Stimulated activated CD4-positive, alpha-beta T cell treated with anti-CD3 and anti-CD28 coated beads, Interleukin-4, amount 100 ng/mL, for 48 hours (primary cell): ENCODE data around the gene PPM1L.
A peak's percentile ranks its signal among the peaks of the same experiment; 100 is the strongest.

Experiments used
- DNase-seq, 2 donors: peaks; one replicate each; pipeline ENCODE4 v3.0.0-alpha.2; 2020; ENCODE audit warnings: low read depth in 2 of 2

Gene PPM1L

DNA sequence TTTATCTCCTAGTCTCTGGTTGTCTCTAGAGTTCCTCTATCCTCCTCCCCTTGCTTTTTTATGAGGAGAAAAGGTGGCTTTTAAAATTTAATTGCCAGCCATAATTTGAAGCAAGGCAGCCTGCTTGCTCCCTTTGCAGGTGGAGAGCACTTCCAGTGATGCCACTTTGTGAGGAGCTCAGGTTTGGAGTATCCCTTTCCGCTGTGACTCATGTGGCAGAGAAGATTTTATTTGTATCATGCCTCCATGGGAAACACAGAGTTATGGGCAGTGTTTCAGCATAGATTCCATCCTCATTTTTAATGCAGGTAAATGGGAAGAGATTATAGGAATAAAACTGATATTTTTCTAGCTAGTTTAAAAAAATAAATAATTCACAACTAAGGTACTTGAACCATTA is 7.0 kb downstream of the PPM1L start:
- no peak for DNase-seq

DNA sequence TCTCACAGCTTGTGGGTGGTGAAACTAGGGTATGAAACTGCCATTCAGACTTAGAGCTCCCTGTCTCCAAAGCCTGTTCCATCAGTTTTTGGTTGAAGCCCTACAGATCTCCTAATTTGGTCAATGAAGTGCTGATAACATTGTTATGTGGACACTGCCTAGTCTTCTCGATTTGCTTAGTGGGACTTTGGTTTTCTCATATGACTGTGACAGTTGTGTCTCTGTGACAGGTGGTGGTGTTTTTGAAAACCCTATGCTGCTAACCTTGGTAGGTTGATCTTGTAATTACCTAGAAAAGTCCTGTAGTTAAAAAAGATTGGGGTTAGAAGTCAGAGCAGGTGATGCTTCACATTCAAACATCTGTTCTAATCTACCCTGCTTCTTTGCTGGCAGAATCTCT is 9.2 kb downstream of the PPM1L start:
- DNase-seq, result no peak

DNA sequence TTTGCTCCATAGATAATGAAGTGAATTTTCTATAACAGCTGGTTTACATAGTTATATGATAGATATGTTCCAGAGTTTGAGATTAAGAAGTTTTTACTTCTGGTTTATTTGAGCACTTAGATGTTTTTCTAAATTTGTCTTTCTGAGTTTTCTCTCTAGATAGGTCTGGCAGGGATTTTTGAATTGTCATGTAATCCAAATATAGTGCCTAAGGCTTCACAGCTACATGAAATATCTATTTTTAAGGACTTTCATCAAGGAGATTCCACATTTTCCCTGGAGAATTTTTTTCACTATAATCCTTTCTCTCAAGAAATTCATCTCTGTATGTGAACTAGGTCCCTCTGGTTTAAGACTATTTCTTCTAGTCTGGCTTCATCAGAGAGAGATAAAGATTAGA is 12.0 kb downstream of the PPM1L start:
- DNase-seq, result no peak

DNA sequence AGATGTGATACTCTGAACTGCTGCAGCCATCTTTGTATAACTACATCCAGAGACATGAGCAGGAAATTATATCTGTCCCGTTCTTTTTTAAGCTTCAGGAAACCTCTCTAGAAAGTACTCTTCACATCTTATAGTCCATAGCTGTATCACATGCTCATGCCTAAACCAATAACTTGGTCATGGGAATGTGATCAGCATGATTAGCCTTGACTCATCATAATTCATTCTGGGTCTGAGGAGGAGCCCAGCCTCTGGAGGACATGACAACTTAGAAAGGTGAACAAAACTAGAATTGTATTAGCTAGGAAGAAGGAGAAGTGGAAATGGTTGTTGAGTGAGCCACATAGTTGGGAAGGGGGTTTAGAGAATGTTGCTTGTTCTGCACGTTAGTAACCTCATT is 12.9 kb downstream of the PPM1L start:
- no peak for DNase-seq

DNA sequence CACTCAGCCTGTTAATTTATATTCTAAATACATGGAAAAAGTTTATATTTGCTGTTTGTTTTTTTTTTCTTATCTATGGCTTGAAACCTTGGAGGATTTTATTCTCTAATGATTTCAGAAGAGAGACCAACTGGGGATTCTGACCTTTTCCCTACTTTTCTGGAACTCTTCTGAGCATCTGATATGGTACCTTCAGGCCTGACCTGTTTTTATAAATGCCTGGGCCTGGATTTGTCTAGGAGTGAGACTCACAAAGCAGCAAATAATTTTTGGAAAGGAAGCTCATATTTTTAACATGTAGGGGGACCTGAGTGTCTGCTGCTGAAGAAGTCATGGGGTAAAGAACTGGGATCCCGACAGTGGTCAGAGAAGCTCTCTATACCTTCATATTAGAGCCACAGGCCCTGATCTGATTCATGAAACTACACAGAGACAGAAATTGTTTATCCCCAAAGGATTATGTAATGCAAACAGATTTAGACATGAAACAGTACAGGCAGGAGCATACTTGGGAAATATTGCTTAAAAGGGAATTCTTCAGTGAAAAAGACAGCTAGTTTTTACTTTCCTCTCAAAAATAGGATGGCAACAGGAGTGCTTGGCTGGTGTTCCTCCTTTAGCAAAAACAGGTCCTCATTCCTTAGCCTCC is 15.9 kb downstream of the PPM1L start:
- no peak for DNase-seq

DNA sequence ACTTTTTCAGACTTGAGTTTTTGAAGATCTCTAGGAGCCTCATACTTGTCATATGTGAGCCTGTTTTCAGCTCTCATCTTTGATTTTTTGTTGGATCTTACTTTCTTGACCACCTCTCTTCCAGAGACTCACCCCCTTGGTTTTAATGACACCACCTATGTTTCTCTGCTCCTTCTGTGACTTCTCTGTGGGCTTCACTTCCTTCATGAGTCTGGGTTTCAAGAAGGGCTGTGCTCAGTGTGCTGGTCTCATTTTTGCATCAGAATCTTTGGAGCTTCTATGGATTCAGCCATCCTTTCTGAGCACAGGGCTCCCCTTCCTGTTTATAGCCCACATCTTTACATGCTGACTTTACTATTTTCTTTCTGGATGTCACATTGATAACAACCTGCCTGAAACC is 17.7 kb downstream of the PPM1L start:
- DNase-seq, result no peak

DNA sequence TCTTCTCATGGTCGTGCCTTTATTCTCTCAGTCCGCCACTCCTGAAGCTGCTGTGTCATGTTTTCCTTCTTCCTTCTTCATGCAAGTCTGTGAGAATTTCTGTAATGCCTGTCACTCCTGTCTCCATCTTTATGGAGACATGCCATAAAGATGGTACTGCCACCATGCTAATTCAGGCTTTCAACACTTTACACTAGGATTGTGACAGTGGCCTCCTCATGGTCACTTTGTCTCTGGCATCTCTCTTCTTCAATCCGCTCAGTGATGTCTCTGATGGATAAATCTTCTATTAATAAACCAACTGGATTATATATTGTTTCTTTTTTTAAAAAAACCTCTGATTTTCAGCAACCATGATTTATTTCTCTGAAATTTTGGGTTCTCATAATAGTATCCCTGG is 18.1 kb downstream of the PPM1L start:
- DNase-seq, result no peak

DNA sequence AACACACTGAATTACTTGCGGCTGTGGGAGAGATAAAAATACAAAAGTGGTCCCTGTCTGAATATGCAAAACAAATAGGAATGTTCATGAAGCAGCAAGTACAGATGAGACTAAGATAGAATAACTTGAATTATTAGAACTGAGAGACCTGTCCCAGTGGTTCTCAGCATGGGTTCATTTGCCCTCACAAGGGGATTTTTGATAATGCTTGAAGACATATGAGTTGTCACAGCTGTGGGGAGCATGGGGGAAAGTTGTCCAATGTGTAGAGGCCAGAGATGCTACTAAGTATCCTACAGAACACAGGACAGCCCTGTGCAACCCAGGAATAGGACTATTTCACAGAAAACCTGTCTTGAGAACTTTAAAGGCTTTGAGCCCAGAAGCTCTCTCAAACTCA is 22.4 kb downstream of the PPM1L start:
- DNase-seq, result no peak

DNA sequence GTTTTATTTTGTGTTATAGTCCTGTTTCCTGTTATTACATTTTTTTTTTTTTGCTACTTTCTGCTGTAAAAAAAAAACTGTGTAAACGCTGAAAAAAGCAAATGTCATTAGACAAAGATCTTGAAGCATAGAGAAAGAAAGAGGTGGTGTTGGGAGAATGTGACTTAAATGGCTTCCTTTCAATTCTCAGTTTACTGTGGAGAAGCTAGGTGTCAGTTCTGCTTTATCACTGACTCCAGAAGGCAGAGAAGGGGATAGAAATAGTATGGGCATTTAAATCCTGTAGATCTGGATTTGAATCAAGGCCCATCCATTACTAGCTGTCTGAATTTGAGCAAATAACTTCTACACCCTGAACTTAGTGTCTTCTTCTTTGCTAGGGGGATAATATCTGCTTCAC is 23.0 kb downstream of the PPM1L start:
- no peak for DNase-seq

DNA sequence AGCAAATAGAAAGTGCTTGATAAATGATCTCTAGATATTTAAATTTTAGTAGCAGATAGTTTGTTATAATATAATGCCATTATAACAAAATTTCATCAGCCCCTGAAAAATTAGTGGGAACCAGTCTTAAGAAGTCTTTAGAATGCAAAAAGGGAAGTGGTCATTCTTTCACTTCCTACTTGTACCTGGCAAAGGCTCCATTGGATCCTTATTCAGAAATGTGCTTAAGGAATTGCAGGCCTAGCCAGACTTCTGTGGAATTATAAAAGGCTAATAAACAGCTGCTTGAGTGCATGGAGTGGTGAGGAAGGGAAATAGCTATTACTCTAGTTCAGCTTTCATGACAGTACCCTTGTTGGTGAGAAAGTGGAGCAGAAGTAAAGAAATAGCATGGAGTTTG is 24.2 kb downstream of the PPM1L start:
- no peak for DNase-seq

DNA sequence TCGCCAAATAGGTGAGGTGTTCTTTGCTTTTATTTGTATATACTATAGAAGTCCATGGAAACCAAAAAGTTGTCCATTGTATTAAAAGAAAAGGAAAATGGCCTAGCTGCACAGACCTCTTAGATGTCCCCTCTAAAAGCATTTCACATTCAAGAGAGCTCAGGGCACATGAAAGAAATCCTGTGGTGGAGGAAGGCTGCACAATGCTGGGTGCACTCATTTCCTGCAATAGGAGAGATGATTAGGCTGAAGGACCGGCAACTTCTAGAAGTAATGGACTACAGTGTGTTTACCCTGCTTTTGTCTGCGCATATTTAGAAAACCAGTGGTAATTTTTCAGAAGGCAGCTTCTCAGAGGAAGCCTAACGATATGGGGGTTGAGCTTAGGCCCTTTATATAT is 25.4 kb downstream of the PPM1L start:
- no peak for DNase-seq

DNA sequence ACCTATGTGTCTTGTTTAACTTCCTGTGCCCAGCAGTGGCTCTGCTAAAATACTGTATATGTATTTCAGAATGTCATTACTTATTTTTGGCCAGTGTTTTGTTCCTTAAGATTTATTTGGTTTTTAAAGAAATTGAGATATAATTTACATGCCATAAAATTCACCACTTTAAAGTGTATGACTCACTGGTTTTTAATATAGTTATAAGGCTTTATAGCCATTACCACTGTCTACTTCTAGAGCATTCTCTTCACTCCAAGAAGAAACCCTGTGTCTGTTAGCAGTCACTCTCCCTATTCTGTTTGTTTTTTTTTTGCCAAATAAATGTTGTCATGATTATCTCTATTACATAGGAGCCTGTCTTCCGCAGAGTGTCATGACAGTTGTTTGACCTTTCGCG is 25.8 kb downstream of the PPM1L start:
- DNase-seq, result no peak

DNA sequence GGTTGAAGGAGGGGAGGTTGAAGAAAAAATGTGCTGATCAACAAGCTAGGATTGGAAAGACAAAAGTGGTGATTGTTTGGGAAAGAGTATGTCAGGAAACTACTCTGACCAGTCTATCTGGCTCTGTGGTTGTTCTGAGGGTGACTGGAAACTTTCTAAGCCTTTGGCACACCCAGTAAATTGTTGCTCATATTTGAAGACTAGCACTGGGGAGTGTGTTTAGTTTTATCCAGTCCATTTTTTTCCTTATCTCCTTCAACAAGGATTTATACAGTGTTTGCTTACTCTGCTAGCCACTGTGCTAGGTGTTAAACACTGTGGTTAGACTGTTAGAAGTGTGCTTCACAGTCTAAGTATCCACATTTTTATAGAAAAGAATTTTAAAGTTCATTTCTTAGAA is 28.8 kb downstream of the PPM1L start:
- DNase-seq, result no peak

DNA sequence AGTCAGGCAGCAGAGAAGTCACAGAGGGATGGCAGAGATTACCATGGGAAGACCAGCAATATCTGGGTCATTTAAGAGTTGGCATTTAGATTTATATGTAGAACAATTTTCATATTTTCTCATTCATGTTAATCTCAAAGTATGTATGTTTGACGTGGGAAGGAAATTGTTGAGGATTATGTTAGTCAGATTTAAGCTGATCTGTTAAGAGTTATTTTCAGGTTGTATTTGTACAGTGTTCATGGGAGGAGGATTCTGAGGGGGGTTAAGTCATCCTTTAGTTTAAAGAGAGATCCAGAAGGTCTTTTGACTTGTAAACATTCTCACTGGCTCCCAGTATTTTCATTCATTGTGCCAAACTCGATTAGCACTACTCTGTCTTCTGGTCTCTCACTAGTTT is 34.7 kb downstream of the PPM1L start:
- DNase-seq, result no peak

DNA sequence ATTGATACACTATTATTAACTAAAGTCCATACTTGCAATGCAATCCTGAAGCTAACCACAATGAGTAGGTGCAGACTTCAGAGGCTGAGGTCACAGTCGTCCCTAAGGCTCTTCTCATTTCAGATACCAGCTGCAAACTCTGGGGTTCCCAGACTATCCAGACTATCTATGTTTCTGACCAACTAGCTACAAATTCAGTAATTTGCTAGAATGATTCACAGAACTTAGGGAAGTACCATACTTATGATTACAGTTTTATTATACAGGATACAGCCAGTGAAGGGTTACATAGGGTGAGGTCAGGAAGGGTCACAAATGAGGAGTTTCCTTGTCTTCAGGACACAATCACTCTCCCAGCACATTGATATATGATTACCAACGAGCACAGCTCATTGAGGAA is 36.5 kb downstream of the PPM1L start:
- no peak for DNase-seq

DNA sequence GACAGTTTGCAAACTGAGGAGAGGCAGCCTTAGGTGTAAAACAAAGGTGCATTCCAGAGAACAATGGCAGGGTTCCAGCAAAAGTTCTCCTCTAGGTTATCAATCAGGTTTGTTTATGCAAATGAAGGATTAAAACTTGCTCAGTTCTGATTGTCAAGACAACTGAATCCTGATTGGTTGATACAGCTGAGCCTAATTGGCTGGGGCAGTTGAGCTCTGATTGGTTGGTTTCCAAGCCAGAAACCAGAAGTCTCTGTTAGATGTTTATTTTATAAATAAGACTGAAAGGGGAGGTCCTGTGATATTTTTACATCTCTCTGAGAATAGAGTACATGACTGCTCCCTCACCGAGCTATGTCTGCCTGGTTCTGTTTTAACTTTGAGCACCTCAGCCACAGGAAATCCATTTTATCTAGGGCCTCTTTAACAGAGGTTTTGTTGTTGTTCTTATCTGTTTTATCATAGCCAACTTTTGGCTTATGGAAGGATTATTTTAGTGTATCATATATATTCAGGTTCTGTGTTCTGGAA is 37.8 kb downstream of the PPM1L start:
- no peak for DNase-seq

DNA sequence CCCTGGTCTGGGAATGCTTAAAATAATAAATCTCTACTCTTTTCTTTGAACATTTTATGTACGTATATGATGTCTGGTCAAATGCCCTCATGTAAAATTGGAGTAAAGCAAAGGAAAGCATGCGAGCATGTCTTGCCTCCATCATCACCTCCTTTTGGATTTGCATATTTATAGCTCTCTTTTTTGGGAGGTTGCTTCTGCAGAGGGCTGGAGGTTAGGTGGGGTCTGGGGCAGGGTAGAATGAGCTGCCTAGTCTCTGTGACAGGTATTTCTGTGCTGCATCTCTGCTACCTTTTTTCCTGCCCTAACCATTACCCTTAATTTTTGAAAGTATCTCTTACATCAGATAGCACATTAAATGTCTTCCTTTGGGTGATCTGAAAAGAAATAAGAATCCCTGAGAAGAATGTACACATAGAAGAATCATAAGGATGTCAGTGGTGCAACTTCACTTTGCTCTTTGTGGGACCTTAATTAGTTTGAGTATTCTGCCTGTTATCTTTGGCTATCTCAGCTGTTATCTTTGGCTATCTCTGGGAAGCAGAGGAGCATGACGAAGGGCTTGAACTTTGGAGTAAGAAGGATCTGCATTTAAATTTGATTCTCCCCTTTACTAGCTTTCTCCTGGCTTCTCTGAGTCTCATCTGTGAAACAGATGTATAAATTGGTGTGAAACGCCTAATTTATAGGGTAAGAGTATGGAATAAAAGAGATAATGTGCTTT is 40.2 kb downstream of the PPM1L start:
- no peak for DNase-seq

DNA sequence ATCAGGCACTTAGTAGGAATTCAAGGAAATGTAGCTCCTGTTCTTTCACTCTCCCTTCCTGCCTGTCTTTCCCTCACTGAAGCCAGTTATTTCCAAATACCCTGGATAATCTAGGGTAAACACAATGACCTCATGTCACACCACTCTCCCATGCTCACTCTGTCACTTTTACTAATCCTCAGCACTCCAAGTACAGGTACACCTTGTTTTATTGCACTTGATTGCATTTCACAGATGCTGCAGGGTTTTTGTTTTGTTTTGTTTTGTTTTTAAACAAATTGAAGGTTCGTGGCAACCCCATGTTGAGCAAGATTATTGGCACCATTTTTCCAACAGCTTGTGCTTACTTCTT is 40.8 kb downstream of the PPM1L start:
- DNase-seq, result no peak

DNA sequence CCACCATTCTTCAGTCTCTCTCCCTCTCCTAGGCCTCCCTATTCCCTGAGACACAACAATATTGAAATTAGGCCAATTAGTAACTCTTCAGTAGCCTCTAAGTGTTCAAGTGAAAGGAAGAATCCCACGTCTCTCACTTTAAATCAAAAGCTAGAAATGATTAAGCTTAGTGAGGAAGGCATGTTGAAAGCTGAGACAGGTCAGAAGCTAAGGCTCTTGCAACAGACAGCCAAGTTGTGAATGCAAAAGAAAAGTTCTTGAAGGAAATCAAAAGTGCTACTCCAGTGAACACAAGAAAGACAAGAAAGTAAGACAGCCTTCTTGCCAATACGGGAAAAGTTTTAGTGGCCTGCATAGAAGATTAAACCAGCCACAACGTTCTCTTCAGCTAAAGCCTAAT is 41.3 kb downstream of the PPM1L start:
- no peak for DNase-seq

DNA sequence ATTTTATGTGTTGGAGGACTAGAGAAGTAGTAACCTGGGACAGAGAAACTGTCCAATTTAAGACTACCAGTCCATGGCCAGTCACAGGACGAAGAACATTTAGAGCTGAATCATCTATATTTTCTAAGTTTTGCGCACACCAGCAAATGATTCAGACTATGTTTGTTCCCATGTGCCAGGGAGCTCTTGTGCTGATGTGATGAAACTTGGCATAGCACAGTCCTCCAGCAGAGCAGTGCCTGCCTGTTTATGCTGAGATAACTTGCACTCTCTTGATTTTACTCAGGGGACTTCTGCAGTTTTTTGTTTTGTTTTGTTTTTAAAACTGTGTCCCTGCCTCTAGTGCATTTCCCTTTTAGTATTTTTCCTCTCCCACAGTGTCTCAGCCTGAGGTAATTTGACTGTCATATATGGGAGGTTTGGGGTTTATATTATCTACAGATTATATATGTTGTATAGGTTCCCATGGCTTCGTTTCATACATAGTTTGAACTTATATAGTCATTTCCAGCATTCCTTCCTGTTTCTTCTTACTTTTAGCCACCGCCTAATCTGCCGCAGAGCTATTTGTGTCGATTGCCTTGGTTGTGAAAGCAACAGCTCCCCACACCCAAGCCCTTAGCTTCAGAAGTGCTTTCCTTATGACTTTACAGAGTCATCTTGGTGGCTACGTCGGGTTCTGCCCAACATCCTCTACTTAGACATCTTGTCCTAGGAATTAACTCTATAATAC is 45.5 kb downstream of the PPM1L start:
- peak; percentile 3 to 32 for DNase-seq

DNA sequence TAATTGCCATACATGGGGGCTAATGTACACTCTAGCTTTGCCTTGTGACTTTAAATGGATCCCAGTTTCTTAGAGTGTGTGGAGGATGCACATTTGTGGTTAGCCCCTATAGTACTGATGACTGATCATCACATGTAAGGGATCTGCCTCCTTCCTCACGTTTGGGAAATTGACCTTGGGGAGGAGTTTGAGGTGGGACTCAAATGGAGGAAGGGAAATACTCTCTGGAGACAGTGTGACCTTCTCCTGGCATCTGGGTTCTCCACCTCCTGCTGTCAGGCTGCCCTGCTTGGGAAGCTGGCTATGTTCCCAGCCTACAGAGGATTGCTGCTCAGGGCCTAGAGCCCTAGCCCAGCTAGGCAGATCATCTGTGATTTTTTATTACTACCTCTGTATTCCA is 48.7 kb downstream of the PPM1L start:
- DNase-seq, result no peak

DNA sequence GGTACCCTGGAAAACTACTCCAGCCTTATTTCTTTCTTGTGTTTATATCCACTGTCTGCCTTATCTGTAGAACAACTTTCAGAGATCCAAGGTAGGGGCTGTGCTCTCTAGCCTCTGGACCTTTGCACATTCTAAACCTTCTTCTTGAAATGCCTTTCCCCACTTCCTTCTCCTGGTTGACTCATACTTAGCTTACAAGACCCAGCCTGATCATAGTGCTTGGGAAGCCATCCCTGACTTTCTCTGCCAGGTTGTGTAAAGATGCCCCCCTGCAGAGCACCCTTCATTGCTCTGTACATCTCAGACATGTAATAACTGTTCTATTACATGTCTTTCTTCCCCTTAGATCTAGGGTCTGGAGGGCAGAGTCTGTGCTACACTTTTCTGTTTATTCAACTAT is 50.1 kb downstream of the PPM1L start:
- no peak for DNase-seq

DNA sequence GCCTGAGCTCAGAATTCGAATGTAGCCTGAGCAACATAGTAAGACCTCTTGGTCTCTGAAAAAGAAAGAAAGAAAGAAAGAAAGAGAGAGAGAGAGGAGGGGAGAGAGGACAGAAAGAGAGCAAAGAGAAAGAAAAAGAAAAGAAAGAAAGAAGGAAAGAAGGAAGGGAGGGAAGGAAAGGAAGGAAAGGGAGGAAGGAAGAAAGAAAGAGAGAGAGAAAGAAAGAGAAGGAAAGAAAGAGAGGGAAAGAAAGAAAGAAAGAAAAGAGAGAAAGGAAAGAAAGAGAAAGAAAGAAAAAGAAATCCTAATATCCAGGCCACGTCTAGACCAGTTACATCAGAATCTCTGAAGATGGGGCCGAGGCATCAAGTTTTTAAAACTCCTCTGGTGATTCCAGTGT is 50.7 kb downstream of the PPM1L start:
- DNase-seq, result no peak
